Measurements from ENCODE around the gene CLK2. TPM values are rescaled to one million over a fixed set of nuclear protein-coding genes. Genes with fewer than 3 reads are reported as not detected.

Gene CLK2
- total and polyA plus RNA-seq, 2 of the 13 experiments (the other 11 are each of a cell fraction or from before 2014, with no cell fraction given) = 20.1 to 73.5 TPM

DNA sequence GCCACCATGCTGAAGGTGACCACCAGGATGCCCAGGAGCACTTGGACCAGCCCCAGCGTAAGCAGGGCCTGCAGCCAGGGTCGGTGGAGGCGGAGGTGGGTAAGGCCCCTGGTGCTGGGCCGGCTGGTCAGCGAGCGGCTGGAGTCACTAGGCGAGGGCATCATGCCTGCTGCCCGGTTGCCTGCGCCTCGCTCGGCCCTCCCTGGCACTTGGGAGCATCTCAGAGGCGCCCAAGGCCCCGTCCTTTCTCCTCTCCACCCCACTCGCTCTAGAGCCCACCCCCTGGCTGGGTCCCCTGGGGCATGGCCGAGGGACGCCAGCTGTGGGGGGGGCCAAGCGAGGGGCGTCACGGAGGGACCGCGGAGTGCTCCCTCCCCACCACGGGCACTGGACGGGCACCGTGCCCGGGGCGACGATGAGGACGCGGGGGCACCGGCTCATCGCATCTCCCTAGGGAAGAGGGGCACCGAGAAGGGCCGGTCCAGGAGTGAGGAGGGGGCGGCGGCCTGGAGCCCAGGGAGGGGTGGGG lies 18.5 kb downstream of the CLK2 start (continued):
- TF ChIP-seq, protein P1, sequence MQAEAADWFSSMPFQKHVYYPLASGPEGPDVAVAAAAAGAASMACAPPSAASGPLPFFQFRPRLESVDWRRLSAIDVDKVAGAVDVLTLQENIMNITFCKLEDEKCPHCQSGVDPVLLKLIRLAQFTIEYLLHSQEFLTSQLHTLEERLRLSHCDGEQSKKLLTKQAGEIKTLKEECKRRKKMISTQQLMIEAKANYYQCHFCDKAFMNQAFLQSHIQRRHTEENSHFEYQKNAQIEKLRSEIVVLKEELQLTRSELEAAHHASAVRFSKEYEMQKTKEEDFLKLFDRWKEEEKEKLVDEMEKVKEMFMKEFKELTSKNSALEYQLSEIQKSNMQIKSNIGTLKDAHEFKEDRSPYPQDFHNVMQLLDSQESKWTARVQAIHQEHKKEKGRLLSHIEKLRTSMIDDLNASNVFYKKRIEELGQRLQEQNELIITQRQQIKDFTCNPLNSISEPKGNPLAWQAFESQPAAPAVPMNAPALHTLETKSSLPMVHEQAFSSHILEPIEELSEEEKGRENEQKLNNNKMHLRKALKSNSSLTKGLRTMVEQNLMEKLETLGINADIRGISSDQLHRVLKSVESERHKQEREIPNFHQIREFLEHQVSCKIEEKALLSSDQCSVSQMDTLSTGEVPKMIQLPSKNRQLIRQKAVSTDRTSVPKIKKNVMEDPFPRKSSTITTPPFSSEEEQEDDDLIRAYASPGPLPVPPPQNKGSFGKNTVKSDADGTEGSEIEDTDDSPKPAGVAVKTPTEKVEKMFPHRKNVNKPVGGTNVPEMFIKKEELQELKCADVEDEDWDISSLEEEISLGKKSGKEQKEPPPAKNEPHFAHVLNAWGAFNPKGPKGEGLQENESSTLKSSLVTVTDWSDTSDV (CRISPR knock-in tag; IDR thresholded peaks at IDR 0.05) = no peak
- no peak for TF ChIP-seq ZNF672 (CRISPR knock-in tag; IDR thresholded peaks at IDR 0.05)
- no peak for TF ChIP-seq FOXO1 (CRISPR knock-in tag; IDR thresholded peaks at IDR 0.05)
- TF ChIP-seq ZNF773 (CRISPR knock-in tag; IDR thresholded peaks at IDR 0.05; ENCODE audit: borderline replicate concordance) = no peak
- TF ChIP-seq SNRNP70 (IDR thresholded peaks at IDR 0.05; ENCODE audit: low read depth, low read length) = no peak
- TF ChIP-seq RFXAP (CRISPR knock-in tag; IDR thresholded peaks at IDR 0.05; ENCODE audit: borderline replicate concordance) = no peak
- TF ChIP-seq, protein P2, sequence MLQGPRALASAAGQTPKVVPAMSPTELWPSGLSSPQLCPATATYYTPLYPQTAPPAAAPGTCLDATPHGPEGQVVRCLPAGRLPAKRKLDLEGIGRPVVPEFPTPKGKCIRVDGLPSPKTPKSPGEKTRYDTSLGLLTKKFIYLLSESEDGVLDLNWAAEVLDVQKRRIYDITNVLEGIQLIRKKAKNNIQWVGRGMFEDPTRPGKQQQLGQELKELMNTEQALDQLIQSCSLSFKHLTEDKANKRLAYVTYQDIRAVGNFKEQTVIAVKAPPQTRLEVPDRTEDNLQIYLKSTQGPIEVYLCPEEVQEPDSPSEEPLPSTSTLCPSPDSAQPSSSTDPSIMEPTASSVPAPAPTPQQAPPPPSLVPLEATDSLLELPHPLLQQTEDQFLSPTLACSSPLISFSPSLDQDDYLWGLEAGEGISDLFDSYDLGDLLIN (CRISPR knock-in tag; IDR thresholded peaks at IDR 0.05; ENCODE audit: borderline replicate concordance) = no peak
- TF ChIP-seq KMT2B (CRISPR knock-in tag; IDR thresholded peaks at IDR 0.05) = no peak
- TF ChIP-seq, protein P3, sequence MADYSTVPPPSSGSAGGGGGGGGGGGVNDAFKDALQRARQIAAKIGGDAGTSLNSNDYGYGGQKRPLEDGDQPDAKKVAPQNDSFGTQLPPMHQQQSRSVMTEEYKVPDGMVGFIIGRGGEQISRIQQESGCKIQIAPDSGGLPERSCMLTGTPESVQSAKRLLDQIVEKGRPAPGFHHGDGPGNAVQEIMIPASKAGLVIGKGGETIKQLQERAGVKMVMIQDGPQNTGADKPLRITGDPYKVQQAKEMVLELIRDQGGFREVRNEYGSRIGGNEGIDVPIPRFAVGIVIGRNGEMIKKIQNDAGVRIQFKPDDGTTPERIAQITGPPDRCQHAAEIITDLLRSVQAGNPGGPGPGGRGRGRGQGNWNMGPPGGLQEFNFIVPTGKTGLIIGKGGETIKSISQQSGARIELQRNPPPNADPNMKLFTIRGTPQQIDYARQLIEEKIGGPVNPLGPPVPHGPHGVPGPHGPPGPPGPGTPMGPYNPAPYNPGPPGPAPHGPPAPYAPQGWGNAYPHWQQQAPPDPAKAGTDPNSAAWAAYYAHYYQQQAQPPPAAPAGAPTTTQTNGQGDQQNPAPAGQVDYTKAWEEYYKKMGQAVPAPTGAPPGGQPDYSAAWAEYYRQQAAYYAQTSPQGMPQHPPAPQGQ (CRISPR knock-in tag; IDR thresholded peaks at IDR 0.05; ENCODE audit: borderline replicate concordance) = no peak
- no peak for TF ChIP-seq FOXP1 (IDR thresholded peaks at IDR 0.05)
- no peak for TF ChIP-seq FOXP1 (CRISPR knock-in tag; IDR thresholded peaks at IDR 0.05)
- no peak for TF ChIP-seq ESRRA (CRISPR knock-in tag; IDR thresholded peaks at IDR 0.05; ENCODE audit: low read depth)
- TF ChIP-seq, protein P4, sequence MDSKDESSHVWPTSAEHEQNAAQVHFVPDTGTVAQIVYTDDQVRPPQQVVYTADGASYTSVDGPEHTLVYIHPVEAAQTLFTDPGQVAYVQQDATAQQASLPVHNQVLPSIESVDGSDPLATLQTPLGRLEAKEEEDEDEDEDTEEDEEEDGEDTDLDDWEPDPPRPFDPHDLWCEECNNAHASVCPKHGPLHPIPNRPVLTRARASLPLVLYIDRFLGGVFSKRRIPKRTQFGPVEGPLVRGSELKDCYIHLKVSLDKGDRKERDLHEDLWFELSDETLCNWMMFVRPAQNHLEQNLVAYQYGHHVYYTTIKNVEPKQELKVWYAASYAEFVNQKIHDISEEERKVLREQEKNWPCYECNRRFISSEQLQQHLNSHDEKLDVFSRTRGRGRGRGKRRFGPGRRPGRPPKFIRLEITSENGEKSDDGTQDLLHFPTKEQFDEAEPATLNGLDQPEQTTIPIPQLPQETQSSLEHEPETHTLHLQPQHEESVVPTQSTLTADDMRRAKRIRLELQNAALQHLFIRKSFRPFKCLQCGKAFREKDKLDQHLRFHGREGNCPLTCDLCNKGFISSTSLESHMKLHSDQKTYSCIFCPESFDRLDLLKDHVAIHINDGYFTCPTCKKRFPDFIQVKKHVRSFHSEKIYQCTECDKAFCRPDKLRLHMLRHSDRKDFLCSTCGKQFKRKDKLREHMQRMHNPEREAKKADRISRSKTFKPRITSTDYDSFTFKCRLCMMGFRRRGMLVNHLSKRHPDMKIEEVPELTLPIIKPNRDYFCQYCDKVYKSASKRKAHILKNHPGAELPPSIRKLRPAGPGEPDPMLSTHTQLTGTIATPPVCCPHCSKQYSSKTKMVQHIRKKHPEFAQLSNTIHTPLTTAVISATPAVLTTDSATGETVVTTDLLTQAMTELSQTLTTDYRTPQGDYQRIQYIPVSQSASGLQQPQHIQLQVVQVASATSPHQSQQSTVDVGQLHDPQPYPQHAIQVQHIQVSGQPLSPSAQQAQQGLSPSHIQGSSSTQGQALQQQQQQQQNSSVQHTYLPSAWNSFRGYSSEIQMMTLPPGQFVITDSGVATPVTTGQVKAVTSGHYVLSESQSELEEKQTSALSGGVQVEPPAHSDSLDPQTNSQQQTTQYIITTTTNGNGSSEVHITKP (CRISPR knock-in tag; IDR thresholded peaks at IDR 0.05; ENCODE audit: low read depth) = no peak
- TF ChIP-seq, protein P5, sequence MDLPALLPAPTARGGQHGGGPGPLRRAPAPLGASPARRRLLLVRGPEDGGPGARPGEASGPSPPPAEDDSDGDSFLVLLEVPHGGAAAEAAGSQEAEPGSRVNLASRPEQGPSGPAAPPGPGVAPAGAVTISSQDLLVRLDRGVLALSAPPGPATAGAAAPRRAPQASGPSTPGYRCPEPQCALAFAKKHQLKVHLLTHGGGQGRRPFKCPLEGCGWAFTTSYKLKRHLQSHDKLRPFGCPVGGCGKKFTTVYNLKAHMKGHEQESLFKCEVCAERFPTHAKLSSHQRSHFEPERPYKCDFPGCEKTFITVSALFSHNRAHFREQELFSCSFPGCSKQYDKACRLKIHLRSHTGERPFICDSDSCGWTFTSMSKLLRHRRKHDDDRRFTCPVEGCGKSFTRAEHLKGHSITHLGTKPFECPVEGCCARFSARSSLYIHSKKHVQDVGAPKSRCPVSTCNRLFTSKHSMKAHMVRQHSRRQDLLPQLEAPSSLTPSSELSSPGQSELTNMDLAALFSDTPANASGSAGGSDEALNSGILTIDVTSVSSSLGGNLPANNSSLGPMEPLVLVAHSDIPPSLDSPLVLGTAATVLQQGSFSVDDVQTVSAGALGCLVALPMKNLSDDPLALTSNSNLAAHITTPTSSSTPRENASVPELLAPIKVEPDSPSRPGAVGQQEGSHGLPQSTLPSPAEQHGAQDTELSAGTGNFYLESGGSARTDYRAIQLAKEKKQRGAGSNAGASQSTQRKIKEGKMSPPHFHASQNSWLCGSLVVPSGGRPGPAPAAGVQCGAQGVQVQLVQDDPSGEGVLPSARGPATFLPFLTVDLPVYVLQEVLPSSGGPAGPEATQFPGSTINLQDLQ (CRISPR knock-in tag; IDR thresholded peaks at IDR 0.05) = no peak
- TF ChIP-seq RFX1 (IDR thresholded peaks at IDR 0.05) = no peak
- TF ChIP-seq ZNF382 (CRISPR knock-in tag; IDR thresholded peaks at IDR 0.05; ENCODE audit: borderline replicate concordance) = no peak

All from HepG2 (cell line).